Pancreas (tissue), 10 donors: ENCODE results near the gene DNTT. TPM values are rescaled to one million over a fixed set of nuclear protein-coding genes. Genes with fewer than 3 reads are reported as not detected.

ENCODE experiments used
- ATAC-seq, 4 donors: fragments of 200-7000 bp; cut with Tn5 transposase; one replicate each; pipeline versions ENCODE4 v1.8.0 to v1.9.1; 2020; ENCODE audit warnings: mild to moderate bottlenecking in 4 of 4, moderate library complexity in 4 of 4
- DNase-seq, 6 donors: peaks; one replicate each; pipeline ENCODE4 v3.0.0-alpha.2; 2020
- FAIRE-seq: peaks from 2 replicates; lab custom pipeline; 2012; peaks lifted over from hg19 to GRCh38; lab: Jason Lieb, UNC
- H3K27ac ChIP-seq, 4 donors: fragments of 200-600 bp; sonication (generic); 1 replicate in 3 of 4; 2 replicates in 1 of 4; pipeline versions ENCODE4 v1.5.0 to v1.8.0; 2020
- H3K27me3 ChIP-seq, 4 donors: fragments of 200-600 bp; one replicate each; pipeline ENCODE4 v1.8.0; 2021
- H3K36me3 ChIP-seq, 3 donors: fragments of 200-600 bp; sonication (generic) in 1 of 3; one replicate each; pipeline versions ENCODE4 v1.5.0 to v1.8.0; 2020 to 2021
- H3K4me1 ChIP-seq, 3 donors: fragments of 200-600 bp; one replicate each; pipeline ENCODE4 v1.8.0; 2021
- H3K4me3 ChIP-seq, 4 donors: fragments of 200-600 bp; sonication (generic) in 2 of 4; one replicate each; pipeline versions ENCODE4 v1.5.0 to v1.8.0; 2020 to 2021
- H3K9me3 ChIP-seq, 4 donors: fragments of 200-600 bp; one replicate each; pipeline ENCODE4 v1.8.0; 2021
- WGBS, 2 donors: extraction: QIAGEN DNeasy Blood & Tissue Kit; methylation state at CpG; one replicate each; pipeline ENCODE4 v1.1.7; 2013; 5-methylcytosine and 5-hydroxymethylcytosine counted together
- intact Hi-C, 3 donors: fragments of 100-400 bp; cut with DNase I; formaldehyde crosslinking; loops; one replicate each; pipeline versions ENCODE4 v1.11.1 to v1.14.2; 2022
- polyA plus RNA-seq, 2 donors: library from polyadenylated mRNA; stranded (reverse); fragments of 200-250 nt; gene quantifications; one replicate each; pipeline ENCODE4 v1.2.3, GENCODE V29; 2013
- total RNA-seq, 6 donors: library from RNA; stranded (reverse); fragmentation: NEBNext Ultra II Directional in 4 of 6; extraction: Animal tissue kit (Norgen Biotek cat#: 25700) in 4 of 6; gene quantifications; one replicate each; pipeline versions ENCODE4 v1.2.1 to v1.2.4, GENCODE V29; 2021 to 2023
- TF ChIP-seq, protein P1 (sequence below), 4 donors: fragments of 200-600 bp; sonication (generic) in 3 of 4; IDR thresholded peaks; one replicate each; pipeline versions ENCODE4 v1.5.0 to v1.8.0; 2021; ENCODE audit warnings: antibody characterized with exemption in 4 of 4
- donor health status: healthy with polysubstance abuse.
- donor health status: DM: no; HTN: no; CAD: no; lungs with moderate emphysema.
- donor health status: DM: no; HTN: no; CAD: no.
- donor health status: control.
- donor health status: control.
- donor health status: Bipolar disorder and iron deficiency.
- donor health status: DM: yes; HTN: yes; CAD: no.
- donor health status: DM: no; HTN: no; CAD: no.
- donor health status: DM: no; HTN: no; CAD: no.
- donor health status: DM: yes; HTN: yes; CAD: no.

The DNTT gene
- total RNA-seq (not detected), polyA plus RNA-seq (under 1 TPM in 1 of 2 donors, not detected in 1; 0.12 TPM)

DNA sequence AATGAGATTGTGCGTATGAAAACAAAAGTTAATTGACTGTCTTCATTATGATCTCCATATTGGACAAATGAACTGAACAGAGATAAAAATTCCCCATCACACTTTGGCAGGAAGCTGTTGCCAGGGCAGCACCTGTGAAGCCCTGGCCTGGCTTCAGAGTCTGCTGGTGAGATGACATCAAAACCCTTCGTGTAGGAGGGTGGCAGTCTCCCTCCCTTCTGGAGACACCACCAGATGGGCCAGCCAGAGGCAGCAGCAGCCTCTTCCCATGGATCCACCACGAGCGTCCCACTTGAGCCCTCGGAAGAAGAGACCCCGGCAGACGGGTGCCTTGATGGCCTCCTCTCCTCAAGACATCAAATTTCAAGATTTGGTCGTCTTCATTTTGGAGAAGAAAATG lies at the start of gene DNTT:
Gene DNTT, plus strand, starts transcription at position 205 of the 400 bp plus-strand sequence. Its CDS starts 64 bp downstream, at position 269.
- Histone ChIP-seq H3K9me3 (no peaks in the 10 kb centered on the region), H3K27ac (no peak within 1 kb of the TSS), H3K4me3 (no peak within 1 kb of the TSS), H3K36me3 (no peaks in the 10 kb centered on the region), H3K27me3 (no peaks in the 10 kb centered on the region), H3K4me1 (peaks cover 0 to 2% (median 0%) of the 10 kb centered on the region in 3 donors)
- TF ChIP-seq, protein P1, sequence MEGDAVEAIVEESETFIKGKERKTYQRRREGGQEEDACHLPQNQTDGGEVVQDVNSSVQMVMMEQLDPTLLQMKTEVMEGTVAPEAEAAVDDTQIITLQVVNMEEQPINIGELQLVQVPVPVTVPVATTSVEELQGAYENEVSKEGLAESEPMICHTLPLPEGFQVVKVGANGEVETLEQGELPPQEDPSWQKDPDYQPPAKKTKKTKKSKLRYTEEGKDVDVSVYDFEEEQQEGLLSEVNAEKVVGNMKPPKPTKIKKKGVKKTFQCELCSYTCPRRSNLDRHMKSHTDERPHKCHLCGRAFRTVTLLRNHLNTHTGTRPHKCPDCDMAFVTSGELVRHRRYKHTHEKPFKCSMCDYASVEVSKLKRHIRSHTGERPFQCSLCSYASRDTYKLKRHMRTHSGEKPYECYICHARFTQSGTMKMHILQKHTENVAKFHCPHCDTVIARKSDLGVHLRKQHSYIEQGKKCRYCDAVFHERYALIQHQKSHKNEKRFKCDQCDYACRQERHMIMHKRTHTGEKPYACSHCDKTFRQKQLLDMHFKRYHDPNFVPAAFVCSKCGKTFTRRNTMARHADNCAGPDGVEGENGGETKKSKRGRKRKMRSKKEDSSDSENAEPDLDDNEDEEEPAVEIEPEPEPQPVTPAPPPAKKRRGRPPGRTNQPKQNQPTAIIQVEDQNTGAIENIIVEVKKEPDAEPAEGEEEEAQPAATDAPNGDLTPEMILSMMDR (IDR thresholded peaks at IDR 0.05) = no peak
- WGBS, 2 donors = 79 to 80% methylated on average over 8 of the region's 8 CpGs
- intact Hi-C loops = no loop called here
- FAIRE-seq = no peak
- DNase-seq = no peak
- ATAC-seq = no peak

DNA sequence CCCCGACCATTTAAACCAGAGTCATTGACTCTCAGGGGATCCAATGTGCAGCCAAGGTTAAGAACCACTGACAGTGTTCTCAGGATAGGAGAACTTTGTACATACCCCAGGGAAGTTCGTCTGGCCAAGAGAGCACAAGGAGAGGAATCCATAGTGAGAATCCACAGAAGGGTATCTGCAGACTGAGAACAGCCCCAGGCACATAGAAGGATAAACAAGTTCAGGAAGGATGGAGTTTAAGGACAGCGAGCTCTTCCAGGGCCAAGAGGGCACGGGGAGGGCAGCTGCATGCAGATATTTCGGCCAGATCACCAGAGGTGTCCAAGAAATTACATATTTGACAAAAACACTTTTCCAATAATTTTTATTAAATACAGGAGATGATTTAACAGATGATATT lies 49.3 kb upstream of the DNTT start:
- DNase-seq = no peak
- H3K27me3 ChIP-seq = no peaks in the 10 kb centered on the region
- no peak for ATAC-seq
- TF ChIP-seq, protein P1 (IDR thresholded peaks at IDR 0.05) = no peak
- intact Hi-C loops = no loop called here
- H3K4me1 ChIP-seq = peaks cover 0 to 25% (median 4%) of the 10 kb centered on the region in 3 donors
- H3K9me3 ChIP-seq = no peaks in the 10 kb centered on the region
- H3K4me3 ChIP-seq = no peak overlapping the region
- H3K27ac ChIP-seq = no peak overlapping the region
- 89 to 93% methylated on average over 5 of the region's 5 CpGs for WGBS, 2 donors
- FAIRE-seq = no peak
- H3K36me3 ChIP-seq = no peaks in the 10 kb centered on the region

DNA sequence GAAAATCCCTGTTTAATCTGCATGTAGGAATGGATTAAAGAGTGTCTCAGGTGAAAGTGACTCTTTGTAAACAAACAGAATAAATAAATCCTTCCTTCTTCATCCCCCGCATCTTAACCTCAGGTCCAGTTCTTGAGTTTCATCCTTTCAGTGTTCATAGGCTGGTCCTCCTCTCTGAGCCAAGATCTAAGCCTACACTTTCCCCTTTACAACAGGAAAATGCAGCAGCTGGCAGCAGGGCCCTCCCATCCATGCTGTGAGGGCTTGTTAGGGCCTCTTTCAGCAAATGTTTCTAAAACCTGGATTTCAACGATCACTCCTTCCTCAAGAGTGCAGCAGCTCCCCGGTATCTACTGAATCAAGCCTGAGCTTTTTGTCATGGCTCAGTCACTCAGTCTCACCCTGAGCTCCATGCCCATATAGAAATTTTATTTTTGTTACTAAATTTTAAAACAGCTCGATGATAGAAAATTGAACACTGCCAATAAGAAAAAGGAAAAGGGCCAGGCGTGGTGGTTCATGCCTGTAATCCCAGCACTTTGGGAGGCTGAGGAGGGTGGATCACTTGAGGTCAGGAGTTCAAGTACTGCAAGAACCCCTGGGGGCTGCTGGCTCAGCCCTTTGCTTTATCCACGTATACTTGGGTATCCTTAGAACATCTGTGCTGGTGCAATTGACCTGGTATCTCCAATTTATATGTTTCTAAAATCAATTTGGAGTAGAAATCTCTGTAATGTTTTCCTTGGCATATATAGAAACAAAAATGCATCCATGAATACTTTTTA lies 48.5 kb upstream of the DNTT start:
- FAIRE-seq = no peak

DNA sequence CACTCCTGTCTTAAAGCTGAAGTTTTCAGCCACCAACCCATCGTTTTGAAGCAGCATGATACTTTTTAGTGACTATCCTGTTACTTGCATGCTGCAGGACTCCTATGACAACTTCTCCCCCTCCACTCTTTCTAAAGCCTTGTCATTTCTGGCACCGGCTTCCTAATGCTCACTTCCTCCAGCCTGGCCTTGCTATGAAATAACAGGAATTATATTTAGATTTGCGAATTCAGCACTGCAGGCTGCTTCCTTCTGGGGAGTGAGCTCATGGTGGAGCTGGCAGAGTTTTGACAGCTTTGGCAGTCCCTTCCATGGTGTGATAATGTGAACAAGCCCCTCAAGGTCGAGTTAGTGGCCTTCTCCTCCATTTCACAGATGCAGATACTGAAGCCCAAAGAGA lies 46.3 kb upstream of the DNTT start:
- DNase-seq = peak in 4 of 6 donors; percentile 34 to 59 (median 52)
- WGBS, 2 donors = 10 to 15% methylated on average over 4 of the region's 4 CpGs
- intact Hi-C loops = no loop called here
- Histone ChIP-seq H3K27me3 (no peaks in the 10 kb centered on the region), H3K4me1 (peaks cover 0 to 23% (median 4%) of the 10 kb centered on the region in 3 donors), H3K27ac (peak overlapping the region in 3 of 4 donors; percentile 11 to 72 (median 48)), H3K36me3 (no peaks in the 10 kb centered on the region), H3K9me3 (no peaks in the 10 kb centered on the region), H3K4me3 (no peak overlapping the region)
- TF ChIP-seq, protein P1 (IDR thresholded peaks at IDR 0.05) = no peak
- no peak for FAIRE-seq
- ATAC-seq = peak; percentile 79 to 91 (median 86)

More for the DNA sequence above, 48.5 kb upstream of the DNTT start:
- Histone ChIP-seq H3K9me3 (no peaks in the 10 kb centered on the region), H3K27me3 (no peaks in the 10 kb centered on the region), H3K36me3 (no peaks in the 10 kb centered on the region), H3K4me1 (peaks cover 0 to 24% (median 4%) of the 10 kb centered on the region in 3 donors), H3K4me3 (no peak overlapping the region), H3K27ac (no peak overlapping the region)
- ATAC-seq (no peak), DNase-seq (no peak)
- 79 to 82% methylated on average over 6 of the region's 6 CpGs for WGBS, 2 donors
- intact Hi-C loops = no loop called here
- TF ChIP-seq, protein P1 (IDR thresholded peaks at IDR 0.05) = no peak

DNA sequence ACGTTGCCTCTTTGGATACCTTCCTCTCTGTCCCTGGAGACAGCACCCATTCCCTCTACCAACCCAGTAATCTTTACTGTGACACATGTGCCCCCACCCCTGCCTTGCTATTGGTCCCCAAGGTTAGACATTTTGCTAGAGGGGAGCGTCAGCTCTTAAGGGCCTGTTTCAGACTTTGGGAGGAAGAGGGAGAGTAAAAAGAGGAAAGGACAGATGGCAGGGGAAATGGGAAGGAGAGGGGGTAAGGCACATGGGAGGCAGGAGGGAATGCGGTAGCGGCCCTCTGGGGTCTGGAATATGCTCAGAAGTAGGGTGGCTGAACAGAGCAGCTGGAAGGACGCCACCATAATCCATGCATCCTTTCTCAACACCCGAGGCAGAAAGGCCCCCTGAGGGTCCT lies 45.1 kb upstream of the DNTT start:
- H3K27ac ChIP-seq = peak overlapping the region in 2 of 4 donors; percentile 10 to 72

More for the DNA sequence above, 45.1 kb upstream of the DNTT start:
- Histone ChIP-seq H3K27me3 (no peaks in the 10 kb centered on the region), H3K36me3 (no peaks in the 10 kb centered on the region), H3K4me1 (peaks cover 0 to 23% (median 4%) of the 10 kb centered on the region in 3 donors), H3K9me3 (no peaks in the 10 kb centered on the region), H3K4me3 (no peak overlapping the region)
- 84 to 91% methylated on average over 6 of the region's 6 CpGs for WGBS, 2 donors
- DNase-seq (no peak), ATAC-seq (peak in 1 of 4 donors; percentile 8), FAIRE-seq (no peak)
- intact Hi-C loops = no loop called here
- TF ChIP-seq, protein P1 (IDR thresholded peaks at IDR 0.05) = no peak
